GM13976 (cell line): ENCODE measurements around the gene BBS9.

Experiments used
- DNase-seq: peaks from one replicate; pipeline ENCODE4 v3.0.0; 2012; ENCODE audit warnings: low spot score
- CTCF ChIP-seq: IDR thresholded peaks from 2 replicates; pipeline ENCODE4 v1.5.1; 2012; ENCODE audit warnings: borderline replicate concordance, mild to moderate bottlenecking; ENCODE audit not compliant: insufficient read depth; ENCODE audit errors: extremely low read depth, missing control alignments, control extremely low read depth
- in situ Hi-C: fragments of 300-500 bp; cut with MboI; formaldehyde crosslinking; loops from one replicate; pipeline ENCODE4 v1.12.0; 2022; ENCODE audit warnings: low sequenced_read_pairs, mixed read lengths, inconsistent platforms; ENCODE audit not compliant: unreplicated experiment

Gene BBS9

GRCh38 chr7:33529070-33529469 is 399.7 kb downstream of the BBS9 start:
- no peak for DNase-seq
- in situ Hi-C loops: no loop called here
- no peak for TF ChIP-seq CTCF

GRCh38 chr7:33530664-33531063 is 401.3 kb downstream of the BBS9 start:
- TF ChIP-seq CTCF: no peak
- no peak for DNase-seq

GRCh38 chr7:33531888-33532287 is 402.5 kb downstream of the BBS9 start:
- in situ Hi-C loops: no loop called here
- no peak for DNase-seq
- TF ChIP-seq CTCF: no peak

More at GRCh38 chr7:33530664-33531063, 401.3 kb downstream of the BBS9 start:
- in situ Hi-C loops: no loop called here

- no peak for TF ChIP-seq CTCF
- in situ Hi-C loops: no loop called here
- DNase-seq: no peak
These were observed 405.5 kb downstream of the BBS9 start for GRCh38 chr7:33534833-33535232.

- no peak for DNase-seq
- no peak for TF ChIP-seq CTCF
- in situ Hi-C loops: no loop called here
These were observed 406.6 kb downstream of the BBS9 start for GRCh38 chr7:33535989-33536388.

- TF ChIP-seq CTCF: no peak
- DNase-seq: no peak
- in situ Hi-C loops: no loop called here
These were observed 407.2 kb downstream of the BBS9 start for GRCh38 chr7:33536398-33537103.
